ENCODE results near the gene GNAT1.
"Not testable (repeated sequence)": the region's sequence is repeated elsewhere in the genome, so short reads cannot be mapped to it uniquely, and the experiment has no call there.

GNAT1 gene

DNA sequence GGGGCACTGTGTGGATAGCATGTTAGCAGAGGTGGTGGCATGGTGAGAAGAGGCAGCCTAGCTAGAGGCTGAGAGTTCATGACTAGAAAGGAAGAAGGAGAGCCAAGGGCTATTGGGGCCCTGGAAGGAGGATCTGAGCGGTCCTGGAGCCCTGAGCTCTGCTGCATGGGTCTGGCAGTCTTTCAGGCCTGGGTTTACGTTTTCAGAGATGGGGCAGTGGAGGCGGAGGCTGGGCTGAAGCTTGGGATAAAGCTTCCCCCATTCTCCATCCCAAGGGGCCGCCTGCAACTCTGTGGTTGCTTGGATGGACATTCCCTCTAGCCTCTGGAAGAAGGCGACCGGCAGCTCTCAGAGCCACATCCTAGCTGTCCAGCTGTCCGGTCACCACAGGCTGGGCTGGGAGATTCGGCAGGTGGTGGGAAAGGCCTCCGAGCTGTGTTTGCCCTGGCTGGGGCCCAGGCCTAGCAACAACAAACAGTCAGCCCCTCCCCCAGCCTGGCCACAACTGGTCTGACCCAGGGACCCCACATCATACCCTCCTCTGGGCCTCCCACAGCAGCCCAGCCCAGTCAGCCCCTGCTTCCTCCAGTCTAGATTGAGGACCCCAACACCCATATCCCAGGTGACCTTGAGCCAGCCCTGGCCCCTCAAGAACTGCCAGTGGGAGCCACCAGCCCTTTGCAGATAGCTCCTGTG, 11.9 kb downstream of the GNAT1 start:
- DNase-seq (ENCODE audit: low spot score): no peak

DNA sequence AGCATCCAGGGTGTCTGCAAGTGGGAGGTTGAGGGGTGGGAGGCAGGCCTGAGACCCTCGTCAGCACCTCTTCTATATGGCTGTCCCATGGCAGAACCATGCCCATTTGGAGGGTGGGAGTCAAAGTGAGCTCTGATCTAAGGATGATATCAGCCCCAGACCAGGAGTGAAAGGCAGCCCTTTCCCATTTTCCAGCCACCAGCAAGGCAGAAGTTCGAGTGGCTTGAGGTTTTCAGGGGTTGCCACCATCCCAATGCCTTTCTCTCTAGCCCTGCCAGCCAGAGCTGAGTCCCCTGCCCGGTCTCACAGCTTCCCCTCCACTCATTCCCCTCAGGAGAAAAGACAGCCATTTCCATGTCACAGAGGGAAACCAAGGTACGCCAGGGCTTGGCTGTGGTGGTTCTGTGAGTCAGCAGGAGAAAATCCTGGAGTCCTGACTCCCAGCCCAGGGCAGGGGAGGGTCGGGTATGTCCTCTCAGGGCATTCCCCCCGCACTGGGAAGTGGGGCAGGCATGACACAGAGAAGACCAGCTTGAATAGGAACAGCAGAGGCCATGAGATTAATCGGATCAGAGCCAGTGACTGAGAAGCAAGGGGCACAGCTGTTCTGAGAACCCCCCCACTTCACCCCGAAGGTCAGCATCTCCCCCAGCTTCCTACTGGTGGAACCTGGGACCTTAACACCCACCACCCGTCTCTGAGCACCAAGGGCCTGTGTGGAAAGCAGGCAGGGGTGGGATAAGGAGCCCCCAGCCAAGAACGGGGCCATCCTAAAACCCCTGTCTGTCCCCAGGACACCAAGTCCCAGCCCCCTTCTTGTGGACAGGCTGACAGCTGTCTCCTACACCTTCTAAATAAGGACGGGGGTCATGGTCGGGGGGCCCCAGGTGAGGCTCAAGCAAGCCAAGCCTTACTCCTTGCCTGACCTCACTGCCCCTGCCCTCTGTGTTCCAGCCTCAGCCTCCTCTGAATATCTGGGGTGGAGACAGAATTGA, 12.7 kb downstream of the GNAT1 start:
- no peak for DNase-seq (ENCODE audit: low spot score)

- peak; percentile 52 for DNase-seq (ENCODE audit: low spot score)
Measured at GRCh38 chr3:50204804-50205412, 13.5 kb downstream of the GNAT1 start, which contains the start of gene SLC38A3. Gene SLC38A3 (plus strand): TSS chr3:50205271. CDS start chr3:50214200, 8,929 bp downstream.

GRCh38 chr3:50205413-50206276, 14.2 kb downstream of the GNAT1 start:
- peak; percentile 38 for DNase-seq (ENCODE audit: low spot score)

- DNase-seq (ENCODE audit: low spot score): no peak
Measured at GRCh38 chr3:50207359-50208042, 16.1 kb downstream of the GNAT1 start.

DNA sequence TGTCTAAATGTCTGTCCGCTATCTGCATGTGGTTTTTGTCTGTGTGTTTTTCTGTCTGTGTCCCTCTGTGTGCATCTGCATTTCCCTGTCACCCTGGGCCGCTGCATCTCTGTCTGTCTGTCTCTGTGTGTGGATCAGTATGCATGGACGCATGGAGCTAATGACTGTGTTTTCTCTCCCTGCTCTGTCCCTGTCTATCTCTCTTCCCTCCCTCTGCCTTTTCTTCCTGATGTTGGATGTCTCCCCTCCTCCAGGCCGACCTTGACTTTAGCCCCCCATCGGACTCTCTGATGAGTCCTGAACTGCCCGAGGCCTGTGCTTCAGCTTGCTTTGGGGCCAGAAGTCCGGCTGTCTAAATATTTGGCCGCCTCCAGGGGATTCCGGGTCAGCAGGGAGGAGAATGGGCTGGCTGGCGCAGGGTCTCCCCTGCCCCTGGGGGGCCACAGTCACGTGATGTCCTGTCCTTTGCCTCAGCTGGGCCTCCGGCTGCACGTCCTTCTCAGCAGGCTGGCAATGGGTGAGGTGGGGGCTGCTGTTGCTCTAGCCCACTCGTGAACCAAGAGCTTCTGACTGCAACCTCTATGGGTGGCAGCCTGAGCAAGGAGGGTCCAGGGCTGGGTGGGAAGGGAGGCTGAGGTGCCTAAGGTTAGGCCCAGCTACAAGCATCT, 17.4 kb downstream of the GNAT1 start:
- DNase-seq (ENCODE audit: low spot score): no peak

- no peak for DNase-seq (ENCODE audit: low spot score)
Measured at GRCh38 chr3:50210176-50210509, 18.7 kb downstream of the GNAT1 start.

DNA sequence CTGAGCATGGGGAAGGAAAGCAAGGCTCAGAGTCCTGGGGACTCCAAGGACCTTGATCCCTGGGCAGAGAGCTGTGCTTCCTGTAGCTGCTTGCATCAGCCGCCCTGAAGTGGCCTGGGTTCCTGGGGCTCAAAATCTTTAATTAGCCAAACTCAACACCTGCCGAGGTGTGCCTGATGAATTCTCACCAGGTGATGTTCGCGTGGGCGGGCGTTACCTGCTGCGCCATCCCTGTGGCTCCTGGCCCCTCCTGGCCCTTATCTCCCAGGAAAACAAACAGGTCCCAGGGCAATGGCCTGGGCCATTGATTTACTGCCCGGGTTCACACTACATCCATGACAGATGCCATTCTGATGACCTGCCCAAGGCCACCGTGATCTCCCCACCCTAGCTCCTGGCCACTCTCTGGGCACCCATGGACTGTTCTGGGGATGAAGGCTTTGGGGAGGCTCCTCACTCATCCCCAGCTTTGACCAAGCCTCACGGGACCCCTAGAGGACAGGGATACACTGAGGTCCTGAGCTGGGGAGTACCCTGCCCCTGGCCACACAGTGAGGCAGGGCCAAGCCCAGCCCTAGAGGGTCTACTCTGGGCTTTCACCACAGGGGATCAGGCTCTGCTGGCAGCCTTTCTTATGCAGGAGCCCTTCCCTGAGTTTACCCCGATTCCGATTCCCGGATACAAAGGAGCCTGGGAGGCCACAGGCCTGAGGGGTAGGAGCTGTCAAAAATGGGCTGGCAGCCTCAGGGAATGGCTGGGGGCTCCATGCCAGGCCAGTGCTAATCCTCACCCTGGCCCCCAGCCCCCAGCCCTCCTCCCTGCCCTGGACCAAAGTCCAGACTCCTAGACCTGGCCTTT, 19.3 kb downstream of the GNAT1 start:
- no peak for DNase-seq (ENCODE audit: low spot score)

DNA sequence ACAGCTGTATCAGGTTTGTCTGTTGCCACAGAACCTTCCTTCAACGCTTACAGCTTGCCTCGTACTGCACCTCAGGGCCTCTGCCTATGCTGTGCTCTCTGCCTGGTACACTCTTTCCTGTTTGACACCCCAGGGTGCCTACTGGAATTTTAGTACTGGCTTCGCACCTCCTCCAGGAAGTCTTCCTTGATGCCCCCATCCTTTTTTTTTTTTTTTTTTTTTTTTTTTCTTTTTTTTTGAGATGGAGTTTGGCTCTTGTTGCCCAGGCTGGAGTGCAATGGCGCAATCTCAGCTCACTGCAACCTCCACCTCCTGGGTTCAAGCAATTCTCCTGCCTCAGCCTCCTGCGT, 19.9 kb downstream of the GNAT1 start:
- DNase-seq (ENCODE audit: low spot score): not testable (repeated sequence)

GRCh38 chr3:50211930-50212329, 20.5 kb downstream of the GNAT1 start:
- peak; percentile 59 for DNase-seq (ENCODE audit: low spot score)

- no peak for DNase-seq (ENCODE audit: low spot score)
Measured at GRCh38 chr3:50212502-50212901, 21.1 kb downstream of the GNAT1 start.

DNA sequence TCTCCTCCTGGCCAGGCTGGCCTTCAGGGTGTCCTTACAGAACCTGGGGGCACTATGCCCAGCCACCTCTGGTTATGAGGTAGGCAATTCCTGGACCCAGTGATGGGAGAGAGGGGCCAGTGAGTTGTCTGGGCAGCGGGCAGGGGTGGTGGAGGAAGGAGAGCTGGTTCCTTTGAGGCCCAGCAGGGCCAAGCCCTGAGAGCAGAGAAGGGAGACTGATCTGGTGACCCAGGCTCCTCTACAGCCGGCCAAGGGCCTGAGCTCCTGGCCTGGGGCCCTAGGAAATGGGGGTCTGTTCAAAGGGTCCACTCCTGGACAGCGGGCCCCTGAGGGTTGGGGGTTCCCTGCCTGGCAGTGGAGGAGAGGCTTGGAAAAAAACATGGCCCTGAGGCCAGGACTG, 21.6 kb downstream of the GNAT1 start:
- DNase-seq (ENCODE audit: low spot score): no peak

GRCh38 chr3:50213373-50213772, 22.0 kb downstream of the GNAT1 start:
- no peak for DNase-seq (ENCODE audit: low spot score)

GRCh38 chr3:50214824-50215223, 23.4 kb downstream of the GNAT1 start:
- no peak for DNase-seq (ENCODE audit: low spot score)

- no peak for DNase-seq (ENCODE audit: low spot score)
Measured at GRCh38 chr3:50215529-50215928, 24.1 kb downstream of the GNAT1 start.

GRCh38 chr3:50217681-50218080, 26.3 kb downstream of the GNAT1 start:
- no peak for DNase-seq (ENCODE audit: low spot score)

GRCh38 chr3:50218448-50218847, 27.0 kb downstream of the GNAT1 start:
- DNase-seq (ENCODE audit: low spot score): no peak

DNA sequence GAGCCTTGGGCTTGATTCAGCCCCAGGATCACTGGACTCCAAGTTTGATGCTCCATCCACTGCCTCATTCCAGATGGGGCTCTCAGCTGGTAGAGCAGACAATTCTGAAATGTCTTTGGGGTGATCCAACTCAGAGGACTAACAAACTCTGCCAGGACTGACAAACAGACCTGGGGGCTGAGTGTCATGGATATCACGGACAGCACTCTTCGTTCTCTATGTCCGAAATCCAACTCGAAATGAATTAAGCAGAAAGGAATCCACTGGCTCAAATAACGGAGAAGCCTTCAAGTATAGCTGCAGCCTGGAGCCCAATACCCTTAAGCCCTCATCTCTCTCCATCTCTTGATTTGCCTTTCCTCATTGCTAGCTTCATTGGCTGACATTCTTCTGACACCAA, 27.9 kb downstream of the GNAT1 start:
- DNase-seq (ENCODE audit: low spot score): no peak

DNA sequence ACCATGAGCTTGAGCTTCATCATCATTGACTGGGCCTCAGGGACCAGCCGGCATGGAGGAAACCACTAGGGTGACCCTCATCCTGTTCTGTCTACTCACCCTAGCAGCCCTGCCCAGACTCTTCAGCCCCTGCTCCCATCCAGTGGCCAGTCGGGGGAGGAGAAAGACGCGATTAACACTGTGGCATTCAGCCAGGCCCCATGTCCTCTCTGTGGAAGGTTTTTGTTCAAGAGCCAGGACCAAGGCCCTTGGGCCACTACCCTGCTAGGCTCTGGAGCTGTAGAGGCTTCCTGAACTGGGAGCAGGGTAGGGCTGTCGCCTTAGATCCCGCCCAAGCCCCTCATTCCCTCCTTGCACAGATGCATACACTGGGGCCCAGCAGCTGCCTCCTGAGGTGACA, 28.7 kb downstream of the GNAT1 start:
- no peak for DNase-seq (ENCODE audit: low spot score)

DNA sequence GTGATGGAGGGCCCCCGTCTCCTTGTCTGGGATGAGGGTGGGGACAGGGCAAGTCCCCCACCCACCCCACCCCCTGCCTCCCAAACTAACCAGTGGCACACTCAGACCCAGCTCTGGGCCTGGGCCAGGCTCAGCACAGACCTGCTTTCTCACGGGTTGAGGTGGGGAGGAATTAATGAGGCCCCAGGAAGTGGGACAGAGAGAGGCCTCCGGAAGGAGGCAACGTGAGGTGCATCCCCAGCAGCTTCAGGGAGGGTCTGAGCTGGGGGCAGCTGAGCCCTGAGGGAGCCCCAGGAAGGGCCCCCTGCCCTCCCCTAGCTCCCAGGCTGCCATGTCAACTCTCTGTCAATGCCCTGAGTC, 29.6 kb downstream of the GNAT1 start:
- no peak for DNase-seq (ENCODE audit: low spot score)

Data from AG20443 (cell line).